ENCODE data around the gene SNX32.
"Not testable (repeated sequence)": the region's sequence is repeated elsewhere in the genome, so short reads cannot be mapped to it uniquely, and the experiment has no call there.

The SNX32 gene

DNA sequence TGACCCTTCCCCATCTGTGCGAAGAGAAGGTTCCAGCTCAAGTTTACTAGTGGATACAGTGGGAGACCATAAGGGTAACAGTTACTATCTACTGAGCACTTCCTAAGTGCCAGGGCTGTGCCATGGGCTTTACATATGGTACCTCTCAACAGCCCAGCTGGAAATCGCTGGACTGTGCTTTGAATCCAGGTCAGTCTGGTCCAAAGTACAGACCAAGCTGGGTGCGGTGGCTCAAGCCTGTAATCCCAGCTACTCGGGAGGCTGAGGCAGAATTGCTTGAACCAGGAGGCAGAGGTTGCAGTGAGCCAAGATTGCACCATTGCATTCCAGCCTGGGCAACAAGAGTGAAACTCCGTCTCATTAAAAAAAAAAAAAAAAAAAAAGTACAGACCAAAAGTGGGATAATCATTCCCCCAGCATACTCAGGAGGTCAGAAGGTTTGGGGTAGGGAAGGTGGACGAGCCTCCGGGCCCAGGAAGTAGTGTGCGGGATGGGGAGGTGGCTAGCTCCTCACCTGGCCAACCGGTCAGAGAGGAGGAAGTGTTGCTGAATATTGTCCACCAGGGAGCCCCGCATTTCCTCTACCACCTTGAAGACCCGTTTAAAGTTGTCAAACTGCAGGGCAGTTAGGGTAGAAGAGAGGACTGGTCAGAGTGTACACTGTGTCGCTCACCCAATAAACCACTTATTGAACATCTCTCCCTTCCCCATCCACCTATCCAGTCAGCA, 52.2 kb downstream of the SNX32 start:
- DNase-seq (ENCODE audit: low read depth): no peak

DNA sequence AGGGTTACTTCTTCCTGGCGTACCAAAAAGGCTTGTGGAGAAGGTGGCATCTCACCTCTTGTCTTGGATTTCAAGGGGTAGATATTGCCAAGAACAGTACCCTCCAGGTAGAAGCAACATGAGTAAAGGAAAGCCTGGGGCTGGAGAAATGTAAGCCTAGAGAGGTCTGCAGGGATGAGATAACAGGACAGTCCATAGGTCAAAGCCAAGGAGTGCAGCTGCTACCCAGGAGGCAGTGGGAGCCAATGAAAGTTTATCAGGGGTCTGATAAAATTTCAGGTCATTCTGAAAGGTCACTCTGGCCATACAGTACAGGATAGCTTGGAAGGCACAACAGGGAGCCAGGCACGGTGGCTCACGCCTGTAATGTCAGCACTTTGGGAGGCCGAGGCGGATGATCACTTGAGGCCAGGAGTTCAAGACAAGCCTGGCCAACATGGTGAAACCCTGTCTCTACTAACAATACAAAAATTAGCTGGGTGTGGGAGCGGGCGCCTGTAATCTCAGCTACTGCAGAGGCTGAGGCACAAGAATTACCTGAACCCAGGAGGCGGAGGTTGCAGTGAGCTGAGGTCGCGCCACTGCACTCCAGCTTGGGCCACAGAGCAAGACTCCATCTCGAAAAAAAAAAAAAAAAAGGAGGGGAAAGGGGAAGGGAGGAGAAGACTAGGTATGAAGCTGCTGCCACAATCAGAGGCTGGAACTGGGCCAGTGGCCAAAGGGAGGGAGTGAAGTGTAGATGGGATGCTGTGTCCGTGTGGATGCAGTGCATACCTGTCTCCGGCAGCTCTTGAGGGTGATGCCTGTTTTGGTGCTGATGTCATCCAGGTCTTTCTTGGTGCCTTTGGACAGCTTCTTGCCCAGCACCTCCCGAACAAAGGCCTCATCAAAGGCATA, 53.3 kb downstream of the SNX32 start:
- no peak for DNase-seq (ENCODE audit: low read depth)

DNA sequence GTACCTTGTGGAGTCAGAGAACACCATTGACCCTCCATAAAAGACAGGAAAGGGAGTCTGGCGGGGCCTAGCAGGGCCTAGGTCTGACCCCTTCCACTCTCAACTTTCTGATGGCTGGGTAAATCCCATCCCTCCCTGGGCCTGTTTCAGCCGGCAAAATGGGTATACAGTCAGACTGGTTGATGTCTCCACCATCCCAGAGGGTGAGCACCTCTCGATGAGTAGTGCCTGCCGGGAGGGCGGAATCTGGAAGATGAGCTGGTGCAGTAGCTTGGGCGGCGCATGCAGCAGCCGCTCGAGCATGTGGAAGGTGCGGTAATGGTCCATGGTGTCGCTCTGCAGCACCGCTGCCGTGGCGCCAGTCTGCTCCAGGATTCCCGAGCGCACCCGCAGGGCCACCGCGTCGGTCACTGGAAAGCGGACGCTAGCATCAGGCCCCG, 54.0 kb downstream of the SNX32 start:
- DNase-seq (ENCODE audit: low read depth): no peak

DNA sequence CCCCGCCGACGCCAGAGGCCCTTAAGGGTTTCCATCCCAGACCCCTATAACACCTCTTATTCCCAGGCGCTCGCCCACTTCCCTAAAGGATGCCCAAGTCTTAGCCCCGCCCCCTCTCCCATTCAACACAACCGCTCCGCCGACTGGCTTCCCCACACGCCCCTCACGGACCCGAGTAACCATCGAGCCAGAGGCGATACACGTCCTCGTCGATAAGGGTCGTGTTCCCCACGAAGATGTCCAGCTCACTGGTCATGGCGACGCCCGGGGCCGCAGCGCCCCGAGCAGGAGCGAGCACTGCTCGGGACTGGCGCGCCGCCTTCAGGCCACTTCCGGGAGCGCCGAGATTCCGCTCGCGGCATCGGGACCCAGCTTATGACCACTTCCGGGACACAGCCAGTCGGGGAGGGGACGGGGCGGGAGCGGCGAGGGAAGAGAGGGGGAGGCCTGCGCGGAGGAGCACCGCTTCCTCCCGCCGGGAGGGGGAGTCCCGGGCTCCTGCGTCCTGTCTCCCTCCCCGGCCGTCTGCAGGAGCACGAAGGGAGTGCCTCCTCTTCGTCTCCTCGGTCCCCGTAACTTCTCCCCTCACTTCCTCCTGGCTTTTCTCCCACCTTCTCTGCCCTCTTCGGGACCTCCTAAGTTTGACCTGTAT, 54.5 kb downstream of the SNX32 start, which contains the start of gene FIBP:
Gene FIBP, minus strand, starts transcription at position 309 of the 652 bp plus-strand sequence. Its CDS starts 53 bp downstream, at position 256.
- DNase-seq (ENCODE audit: low read depth): peak; percentile 95

DNA sequence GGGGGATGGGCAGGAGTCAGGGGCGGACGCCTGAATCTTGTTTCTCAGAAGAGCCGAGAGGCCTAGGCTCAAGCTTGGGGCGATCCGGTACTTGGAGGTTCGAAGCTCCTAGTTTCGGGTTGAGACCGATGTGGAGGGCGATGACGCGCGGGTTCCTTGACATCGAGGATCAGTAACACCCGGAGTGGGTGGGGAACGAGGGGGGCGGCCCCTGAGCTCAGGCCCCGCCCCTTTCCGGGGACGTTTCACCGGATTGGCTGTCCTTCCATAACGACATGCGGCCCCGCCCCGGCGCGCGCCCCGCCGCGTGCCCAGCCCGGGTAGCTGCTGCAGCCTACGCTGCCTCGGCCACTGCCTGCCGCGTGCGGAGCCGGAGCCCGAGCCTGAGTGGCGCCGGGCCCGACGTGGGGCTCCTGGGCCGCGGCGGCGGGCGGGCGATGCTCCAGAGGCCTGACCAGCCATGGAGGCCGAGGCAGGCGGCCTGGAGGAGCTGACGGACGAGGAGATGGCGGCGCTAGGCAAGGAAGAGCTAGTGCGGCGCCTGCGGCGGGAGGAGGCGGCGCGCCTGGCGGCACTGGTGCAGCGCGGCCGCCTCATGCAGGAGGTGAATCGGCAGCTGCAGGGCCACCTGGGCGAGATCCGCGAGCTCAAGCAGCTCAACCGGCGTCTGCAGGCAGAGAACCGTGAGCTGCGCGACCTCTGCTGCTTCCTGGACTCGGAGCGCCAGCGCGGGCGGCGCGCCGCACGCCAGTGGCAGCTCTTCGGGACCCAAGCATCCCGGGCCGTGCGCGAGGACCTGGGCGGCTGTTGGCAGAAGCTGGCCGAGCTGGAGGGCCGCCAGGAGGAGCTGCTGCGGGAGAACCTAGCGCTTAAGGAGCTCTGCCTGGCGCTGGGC, 56.8 kb downstream of the SNX32 start, which contains the start of gene CCDC85B:
Gene CCDC85B, plus strand, starts transcription at position 350 of the 895 bp plus-strand sequence. Its CDS starts 111 bp downstream, at position 461.
- DNase-seq (ENCODE audit: low read depth): peak; percentile 93

DNA sequence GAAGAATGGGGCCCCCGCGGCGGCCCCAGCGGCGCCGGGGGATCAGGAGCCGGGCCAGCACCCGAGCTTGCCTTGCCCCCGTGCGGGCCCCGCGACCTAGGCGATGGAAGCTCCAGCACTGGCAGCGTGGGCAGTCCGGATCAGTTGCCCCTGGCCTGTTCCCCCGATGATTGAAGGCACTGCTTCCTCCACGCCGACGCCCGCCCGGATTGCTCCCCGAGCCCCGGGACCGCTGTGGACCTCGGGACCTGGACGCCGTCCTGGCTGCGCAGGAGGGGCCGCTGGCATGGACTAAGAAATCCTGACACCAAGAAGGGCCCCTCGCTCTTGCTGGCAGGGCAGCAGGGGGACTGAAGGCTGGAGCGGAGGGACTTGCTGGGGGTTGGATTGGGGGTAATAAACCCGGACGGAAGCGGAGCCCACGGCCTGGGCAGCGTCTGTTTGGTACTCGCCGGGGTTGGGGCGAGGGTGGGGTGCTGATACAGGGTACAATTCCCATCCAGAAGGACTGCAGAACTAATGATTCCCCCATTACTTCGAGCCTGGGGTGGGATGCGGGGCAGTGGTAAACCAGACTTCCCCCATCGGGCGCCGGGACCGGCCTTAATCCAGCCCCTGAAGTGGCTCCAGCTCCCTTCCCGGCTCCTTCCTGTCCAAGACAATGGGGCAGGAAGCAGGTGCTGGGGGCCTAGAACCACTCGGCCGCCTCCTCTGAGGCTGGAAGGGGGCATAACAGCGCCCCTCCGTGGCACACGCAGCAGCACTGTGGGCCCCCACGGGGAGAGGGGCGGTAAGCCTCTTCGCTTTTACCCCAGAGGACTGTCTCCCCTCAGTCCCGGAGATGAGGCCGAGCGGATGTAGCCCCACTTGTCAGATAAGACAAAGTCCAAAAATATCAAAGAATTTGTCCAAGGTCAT, 57.7 kb downstream of the SNX32 start:
- DNase-seq (ENCODE audit: low read depth): no peak

DNA sequence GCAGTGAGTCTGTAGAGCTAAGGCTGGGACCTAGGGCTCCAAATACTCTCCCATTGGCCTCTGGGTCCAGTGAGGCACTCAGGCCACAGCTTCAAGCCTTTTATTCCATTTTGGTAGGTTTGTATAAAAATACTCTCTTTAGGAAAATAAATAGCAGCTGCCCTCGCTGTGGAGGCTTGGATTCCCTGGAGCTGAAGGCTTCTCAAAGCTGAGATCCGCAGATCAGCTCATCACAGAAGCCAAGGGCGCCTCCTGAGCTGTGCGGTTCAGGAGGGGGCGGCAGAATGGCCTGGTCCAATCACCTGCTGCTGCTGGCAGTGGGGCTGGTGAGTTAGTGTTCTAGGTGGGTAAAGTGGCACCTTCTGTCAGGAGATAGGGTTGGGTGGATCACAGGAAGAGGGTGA, 58.4 kb downstream of the SNX32 start:
- not testable (repeated sequence) for DNase-seq (ENCODE audit: low read depth)

DNA sequence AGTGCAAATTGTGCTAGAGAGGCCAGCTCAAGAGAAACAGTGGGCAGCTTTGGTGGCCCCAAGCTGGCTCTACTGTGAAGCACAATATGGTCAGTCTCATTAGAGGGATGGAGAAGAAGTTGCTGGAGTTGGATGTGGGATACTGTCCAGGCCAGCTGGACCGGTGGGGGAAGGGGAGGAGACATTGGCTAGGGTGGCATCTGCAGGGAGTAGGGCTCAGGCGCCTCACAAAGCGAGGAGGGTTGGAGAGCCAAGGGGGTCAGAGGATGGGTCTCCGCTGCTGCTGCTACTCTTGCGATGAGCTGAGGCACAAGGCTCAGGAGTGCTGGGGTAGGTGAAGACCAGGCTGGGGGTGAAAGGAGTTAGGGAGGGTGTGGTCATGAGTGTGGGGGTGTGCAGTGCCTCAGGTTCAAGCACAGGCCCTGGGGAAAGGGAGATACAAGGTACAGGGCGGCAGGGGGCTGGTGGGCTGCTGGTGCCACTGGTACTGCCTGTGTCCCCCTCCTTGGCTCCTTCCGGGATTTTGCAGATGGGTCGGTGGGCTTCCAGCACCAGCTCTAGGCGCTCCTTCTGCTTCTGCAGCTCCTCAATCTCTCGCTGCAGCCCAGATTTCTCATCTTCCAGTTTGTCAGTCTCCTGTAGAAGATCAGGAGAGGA, 59.0 kb downstream of the SNX32 start:
- DNase-seq (ENCODE audit: low read depth): no peak

DNA sequence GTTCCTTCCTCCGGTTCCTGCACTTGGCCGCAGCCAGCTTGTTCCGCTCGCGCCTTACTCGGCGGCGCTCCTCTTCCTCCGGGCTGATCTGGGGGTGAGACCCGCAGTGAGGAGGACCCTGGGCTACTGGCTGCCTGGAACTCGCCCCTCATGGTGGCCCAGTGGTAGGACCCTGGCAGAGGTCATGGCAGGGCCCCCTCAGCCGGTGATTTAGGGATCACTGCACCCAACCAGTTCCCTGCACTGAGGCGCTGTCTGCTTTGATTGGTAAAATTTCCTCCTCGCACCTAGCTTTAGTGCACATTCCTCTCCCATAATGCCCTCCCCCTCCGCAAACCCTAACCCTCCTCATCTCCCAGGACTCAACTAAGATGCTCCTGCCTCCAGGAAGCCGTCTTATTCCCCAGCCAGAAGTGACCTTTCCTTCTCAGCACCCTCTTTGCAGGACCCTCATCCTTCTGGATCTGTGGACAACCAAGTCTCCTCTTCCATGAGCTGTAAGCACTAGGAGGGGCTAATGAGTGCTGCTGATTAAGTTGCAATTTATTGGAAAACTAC, 60.4 kb downstream of the SNX32 start:
- DNase-seq (ENCODE audit: low read depth): no peak

DNA sequence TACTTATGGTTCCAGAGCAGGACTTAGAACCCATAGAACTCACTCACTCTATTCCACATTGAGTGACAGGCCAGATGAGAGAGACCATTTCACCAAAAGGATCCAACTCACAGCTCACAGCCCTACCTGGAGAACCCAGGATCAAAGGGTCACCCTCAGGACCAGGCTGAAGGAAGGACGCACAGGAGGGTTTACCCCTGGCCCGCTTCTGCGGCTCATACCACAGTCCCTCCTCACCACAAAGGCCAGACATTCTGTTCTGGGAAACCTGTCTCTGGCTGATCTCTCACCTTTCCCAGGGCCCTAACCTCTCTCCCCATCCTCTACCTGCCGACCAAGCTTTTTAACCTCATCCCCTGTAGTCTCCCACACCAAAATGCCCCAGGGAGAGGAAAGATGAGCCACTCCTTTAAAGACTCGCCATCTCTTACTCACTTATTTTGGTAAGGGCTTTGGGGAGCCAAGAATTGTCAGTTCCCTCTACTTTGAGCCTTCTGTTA, 61.8 kb downstream of the SNX32 start:
- no peak for DNase-seq (ENCODE audit: low read depth)

DNA sequence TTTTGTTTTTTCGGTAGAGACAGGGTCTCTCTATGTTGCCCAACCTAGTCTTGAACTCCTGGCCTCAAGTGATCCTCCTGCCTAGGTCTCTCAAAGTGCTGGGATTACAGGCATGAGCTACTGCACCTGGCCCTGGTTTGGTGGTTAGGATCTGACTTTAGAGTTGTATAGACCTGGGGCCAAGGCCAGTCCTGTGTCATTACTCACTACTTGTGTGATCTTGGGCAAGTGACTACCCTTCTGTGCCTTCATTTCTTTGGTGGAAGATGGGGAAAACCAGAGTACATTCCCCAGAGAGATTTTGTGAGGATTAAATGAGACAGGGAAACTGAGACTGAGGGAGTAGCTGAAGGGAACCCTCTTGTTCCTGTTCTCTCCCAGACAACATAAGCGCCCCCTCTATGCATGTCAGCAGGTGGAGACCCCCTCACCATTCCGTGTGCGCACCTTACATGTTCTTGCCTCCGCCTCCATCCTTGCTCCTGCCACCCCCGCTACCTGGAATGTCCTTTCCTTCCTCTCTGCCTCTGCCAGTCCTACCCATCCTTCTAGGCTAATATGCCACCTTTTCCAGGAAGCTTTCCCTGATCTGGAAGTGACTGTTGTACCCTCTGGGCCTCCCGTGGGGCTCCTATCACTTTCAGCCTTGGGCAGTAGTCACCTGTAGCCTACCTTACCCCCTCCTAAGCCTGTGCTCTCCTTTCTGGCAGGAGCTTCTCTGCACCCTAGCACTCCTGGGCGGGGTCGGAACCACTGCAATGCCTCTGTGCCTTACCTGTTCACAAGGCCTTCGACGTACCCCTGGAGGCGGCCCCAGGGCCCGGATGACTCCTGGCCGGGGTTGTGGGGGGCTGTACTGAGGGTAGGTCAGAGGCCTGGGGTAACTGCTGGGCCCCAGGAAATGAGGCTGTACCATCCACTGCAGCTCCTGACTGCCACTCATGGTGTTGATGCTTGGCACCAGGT, 62.6 kb downstream of the SNX32 start:
- DNase-seq (ENCODE audit: low read depth): no peak

DNA sequence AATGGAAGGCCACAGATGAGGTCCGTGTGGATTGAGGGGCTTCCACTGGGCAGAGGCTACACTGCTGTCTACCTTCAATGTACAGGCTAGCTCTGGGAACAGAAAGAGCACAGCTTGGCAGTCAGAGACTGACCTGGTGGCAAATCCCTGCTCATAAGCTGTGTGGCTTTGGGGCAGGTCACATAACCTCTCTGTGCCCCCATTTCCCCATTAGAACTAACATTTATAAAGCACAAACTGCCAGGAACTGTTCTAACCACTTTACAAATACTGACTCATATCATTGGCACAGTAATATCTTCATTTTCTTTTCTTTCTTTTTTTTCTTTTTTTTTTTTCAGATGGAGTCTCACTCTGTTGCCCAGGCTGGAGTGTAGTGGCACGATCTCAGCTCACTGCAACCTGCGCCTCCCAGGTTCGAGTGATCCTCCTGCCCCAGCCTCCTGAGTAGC, 63.3 kb downstream of the SNX32 start:
- DNase-seq (ENCODE audit: low read depth): no peak

DNA sequence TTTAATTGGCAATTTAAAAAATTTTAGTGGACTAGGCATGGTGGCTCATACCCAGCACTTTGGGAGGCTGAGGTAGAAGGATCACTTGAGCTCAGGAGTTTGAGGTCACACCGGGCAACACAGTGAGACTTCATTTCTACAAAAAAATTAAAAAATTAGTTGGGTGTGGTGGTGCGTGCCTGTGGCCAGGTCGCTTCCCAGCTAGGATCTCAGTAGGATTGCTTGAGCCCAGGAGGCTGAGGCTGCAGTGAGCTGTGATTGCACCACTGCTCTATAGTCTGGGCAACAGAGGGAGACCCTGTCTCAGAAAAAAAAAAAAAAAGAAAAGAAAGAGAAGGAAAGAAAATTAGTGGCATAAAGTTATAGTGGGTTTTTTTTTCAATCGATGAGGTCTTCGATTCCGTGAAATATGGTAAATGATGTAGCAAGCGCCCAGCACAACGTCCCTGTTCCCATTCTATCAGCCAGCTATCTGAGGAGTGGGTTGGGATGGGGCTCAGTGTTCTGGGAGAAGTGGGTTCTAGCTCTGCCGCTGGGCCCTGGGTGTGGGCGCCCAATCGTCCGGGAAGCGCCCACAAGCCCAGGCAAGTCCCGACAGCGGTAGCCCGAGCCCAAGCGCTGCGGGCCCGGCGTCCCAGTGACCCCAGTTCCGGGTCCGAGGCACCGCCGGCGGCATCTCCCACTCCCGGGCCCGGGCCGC, 65.0 kb downstream of the SNX32 start:
- DNase-seq (ENCODE audit: low read depth): no peak

DNA sequence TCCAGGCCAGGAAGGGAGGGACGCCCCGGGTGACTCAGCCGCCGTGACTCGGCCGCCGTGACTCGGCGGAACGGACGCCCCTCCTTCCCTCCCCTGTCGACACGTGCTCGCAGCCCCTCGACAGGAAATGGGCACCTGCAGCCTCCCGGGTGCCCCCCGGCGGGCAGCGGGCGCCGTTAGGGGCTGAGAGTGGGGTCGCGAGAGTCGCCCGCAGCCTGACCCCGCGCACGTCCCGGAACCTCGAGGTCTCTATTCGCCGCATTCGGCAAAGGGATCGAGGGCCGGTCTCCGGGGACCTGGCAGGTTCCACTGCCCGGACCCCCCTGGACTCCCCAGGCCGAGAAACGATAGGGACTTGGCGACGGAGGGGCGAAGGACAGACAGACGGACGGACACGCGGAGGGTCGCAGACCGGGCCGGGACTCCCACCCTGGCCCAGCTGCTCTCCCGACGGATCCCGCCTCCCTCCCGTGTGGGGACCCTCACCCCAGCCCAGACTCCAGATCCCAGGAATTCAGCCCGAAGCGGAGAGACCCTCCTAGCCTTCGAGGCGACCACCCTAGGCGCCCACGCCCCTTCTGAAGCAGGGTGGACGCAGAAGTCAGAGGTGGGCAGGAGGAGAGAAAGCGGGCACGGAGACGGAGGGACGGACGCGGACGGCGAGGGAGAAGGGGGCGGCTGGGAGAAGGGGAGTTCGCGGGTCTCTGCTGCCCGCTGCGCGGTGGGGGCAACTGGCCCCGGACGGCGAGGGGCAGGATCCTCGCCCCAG, 65.8 kb downstream of the SNX32 start:
- DNase-seq (ENCODE audit: low read depth): peak; percentile 74

DNA sequence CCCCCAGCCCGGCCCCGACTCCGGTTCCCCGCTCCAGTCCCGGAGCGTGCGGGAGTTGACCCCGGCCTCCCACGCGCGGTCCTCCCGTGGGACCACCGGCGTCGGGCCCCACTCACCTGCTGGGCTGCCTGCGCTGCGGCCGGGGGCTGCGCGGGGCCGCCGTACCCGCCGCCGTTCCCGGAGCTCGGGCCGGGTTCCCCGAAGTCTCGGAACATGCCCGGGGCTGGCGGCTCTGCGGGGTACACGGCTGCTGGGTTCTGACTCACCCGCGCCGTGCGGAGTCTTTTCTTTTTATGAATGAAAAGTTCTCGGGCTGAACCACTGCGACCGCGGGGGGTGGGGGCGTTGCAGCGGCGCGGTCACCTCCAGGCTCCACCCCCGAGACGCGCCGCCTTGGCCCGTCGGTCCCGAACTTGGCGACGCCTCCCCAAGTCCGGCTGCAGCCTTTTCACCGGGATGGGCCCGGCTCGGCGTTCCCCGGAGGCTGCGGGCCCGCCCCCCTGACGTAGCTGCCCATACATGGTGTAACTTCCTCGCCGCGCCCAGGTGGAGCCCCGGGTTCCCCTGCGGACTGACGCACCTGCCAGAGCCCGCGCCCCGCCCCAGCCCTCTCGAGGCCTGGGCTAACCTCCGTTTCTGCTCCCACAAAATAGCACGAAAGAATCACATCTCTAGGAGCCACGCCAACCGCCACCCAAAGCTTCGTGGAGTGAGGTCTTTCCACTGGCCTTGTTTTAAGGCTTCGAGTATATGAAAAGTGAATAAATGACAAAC, 66.5 kb downstream of the SNX32 start, which contains the start of gene FOSL1:
Gene FOSL1, minus strand, starts transcription at position 264 of the 774 bp plus-strand sequence. Its CDS starts 49 bp downstream, at position 215.
- DNase-seq (ENCODE audit: low read depth): peak; percentile 94

DNA sequence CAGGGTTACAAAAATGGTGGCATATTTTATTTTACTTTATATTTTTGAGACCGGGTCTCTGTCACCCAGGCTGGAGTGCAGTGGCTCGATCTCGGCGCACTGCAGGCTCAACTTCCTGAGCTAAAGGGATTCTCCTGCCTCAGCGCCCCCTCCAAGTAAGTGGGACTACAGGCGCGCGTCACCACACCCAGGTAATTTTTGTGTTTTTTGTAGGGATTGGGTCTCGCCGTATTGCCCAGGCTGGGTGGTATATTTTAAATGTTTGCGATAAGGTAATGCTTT, 67.1 kb downstream of the SNX32 start:
- DNase-seq (ENCODE audit: low read depth): no peak
